Activated CD8-positive, alpha-beta memory T cell treated with anti-CD3 and anti-CD28 coated beads, Interleukin-2, amount 50 U/mL, for 4 hours (primary cell): ENCODE results near the gene PI4KA.

Experiments
- DNase-seq: peaks from one replicate; pipeline ENCODE4 v3.0.0-alpha.2; 2020

Gene PI4KA

GRCh38 chr22:20792221-20792965 lies 66.2 kb downstream of the PI4KA start:
- no peak for DNase-seq

DNA sequence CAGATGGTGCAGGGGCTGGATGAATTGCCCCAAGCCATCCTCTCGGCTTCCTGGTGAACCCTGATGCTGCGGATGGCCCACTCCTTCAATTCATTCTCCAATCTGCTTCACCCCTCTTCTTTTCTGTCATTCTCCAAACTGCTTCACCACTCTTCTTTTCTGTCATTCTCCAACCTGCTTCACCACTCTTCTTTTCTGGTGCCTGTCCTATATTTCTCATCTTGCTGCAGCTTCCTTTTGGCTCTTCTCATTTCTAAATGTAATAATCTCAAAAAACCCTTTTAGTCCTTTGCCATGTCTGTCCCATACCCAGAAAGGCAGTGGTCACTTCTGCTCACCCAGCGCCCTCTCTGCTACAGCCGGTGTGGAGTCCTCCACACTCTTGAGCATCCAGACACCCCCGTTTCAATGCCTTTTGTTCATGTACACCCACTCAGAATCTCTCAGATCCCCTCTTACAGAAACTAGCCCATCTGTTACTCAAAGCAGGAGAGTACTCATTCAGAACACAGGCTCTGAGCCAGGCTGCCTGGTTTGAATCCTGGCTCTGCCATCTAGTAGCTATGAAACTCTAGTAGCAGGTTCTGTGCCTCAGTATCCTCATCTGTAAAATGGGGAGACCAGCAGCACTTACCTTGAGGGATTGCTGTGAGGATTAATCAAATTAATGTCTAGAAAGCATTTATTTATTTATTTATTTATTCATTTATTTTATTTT lies 69.8 kb downstream of the PI4KA start:
- DNase-seq, result no peak

DNA sequence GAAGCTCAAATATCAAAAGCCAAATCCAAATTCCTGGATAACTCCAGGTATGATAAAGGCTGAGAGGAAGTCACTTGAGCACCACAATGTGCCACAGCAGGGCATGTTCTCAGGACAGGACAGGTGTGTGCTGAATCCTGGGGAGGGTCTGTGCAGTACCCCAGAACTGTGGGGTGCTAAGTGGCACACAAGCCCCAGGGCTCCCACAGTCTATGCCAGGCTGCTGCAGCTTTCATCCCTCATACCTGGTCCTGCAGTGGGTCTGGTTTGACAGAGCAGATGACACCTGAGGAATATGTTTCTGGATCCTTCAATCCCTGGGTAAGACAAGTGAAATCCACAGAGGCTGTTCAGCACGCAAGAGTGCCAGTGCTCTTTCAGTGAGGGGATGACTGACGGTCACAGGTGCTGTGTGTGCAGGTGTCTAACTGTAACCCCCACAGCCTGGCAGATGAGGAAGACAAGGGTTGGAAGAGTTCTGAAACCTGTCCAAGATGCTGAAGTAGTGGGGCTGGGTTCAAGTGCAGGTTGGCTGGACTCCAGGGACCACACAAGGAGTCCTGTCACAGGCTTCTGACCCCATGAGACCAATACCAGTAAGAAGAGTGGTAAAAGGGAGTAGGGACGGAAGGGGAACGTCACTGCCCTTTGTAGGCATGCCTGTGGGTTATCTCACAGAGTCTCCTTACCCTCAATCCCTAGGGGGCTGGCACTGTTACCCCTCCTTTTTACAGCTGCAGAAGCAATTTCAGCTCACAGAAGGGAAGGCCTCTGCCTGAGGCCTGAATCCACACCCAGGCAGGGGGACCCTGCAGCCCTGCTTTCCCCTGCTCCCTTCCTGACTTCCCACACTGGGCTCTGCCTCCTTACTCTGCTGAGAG lies 70.6 kb downstream of the PI4KA start:
- DNase-seq, result no peak

DNA sequence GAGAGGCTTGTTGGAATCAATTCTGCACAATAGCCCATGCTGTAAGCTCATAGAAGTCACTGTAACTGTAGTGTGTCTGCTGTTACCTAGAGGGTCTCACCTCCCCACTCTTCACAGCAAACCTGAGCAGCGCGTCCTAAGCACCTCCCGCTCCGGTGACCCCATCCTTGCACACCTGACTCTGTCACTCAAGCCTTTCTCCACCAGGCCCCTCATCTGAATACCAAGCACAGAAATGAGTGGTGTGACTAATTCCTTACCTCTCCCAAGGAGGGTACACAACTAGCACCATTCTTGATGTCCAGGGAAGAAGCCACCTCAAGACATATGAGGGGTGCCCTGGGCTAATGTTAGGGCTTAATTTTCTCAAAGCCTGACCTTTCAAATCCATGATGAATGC lies 71.4 kb downstream of the PI4KA start:
- DNase-seq, result no peak

- no peak for DNase-seq
These were observed 72.1 kb downstream of the PI4KA start for GRCh38 chr22:20786536-20786979.

DNA sequence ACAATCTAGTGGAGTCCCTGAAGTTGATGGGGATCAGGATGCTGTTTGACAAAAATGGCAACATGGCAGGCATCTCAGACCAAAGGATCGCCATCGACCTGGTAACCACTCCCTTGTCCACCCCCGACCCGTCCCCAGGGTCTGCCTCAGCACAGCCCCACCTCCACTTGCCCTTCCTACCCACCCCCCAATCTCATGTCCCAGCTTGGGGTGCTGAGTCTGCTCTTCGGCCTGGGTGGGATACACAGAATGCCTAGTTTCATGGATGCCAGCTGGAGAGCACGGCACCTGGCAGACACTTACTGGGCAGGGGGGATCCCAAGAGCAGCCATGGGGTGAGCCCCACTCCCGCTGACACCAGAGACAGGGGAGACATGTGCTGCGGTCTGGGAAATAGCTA lies 72.6 kb downstream of the PI4KA start:
- no peak for DNase-seq

DNA sequence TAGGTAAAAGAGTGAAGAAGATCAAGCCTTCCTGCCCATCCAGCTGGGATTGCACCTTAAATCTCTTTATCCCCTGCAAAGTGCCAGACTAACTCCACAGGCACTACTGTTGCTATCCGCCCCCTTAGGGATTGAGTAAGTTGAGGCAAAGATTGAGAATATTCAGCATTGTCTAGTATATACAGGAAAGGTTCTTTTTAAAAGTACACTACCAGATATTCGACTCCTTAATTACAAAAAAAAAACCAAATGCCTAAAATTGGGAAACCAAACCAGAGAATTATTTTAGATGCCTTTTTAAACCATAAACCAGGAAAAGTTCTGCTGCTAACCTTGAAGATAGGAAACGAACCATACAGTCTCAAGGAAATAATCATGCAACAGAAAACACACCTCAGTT lies 73.2 kb downstream of the PI4KA start:
- no peak for DNase-seq

GRCh38 chr22:20783844-20784723 lies 74.5 kb downstream of the PI4KA start:
- DNase-seq, result peak; percentile 37

DNA sequence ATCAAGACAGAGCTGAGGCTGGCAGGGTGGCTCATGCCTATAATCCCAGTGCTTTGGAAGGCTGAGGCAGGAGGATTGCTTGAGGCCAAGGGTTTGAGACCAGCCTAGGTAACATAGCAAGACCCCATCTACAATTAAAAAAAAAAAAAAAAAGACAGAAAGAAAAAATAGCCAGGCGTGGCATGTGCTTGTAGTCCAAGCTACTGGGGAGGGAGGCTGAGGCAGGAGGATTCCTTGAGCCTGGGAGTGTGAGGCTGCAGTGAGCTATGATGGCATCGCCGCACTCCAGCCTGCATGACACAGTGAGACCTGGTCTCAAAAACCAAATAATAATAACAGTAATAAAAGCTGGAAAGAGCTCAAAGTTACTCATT lies 75.3 kb downstream of the PI4KA start:
- no peak for DNase-seq

DNA sequence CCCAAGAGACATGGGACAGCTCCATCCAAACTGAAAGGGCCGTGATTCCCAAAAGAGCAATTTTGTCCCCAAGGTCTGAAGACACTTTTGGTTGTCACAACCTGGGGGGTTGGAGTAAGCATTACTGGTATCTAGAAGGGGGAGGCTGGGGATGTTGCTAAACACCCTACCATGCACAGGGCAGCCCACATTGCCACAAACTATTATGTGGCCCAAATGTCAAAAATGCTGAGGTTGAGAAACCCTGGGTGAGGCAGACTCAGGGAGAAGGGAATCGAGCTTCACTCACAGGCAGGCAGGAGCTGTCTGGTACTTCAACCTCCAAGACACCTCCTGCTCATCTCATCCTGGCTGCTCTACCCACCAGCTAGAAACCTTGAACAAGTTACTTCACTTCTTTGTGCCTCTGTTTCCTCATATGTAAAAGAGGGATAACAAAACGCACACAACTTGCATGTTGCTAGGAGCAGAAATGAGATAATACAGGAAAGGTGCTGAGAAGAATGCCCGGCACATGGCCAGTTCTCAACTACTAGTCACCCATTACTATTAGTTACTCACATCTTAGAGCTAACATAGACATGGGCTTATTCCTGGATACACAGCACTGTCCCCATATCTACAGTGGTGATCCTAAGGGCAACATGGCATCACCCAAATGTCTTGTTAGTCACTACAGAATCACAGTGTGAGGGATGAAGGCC lies 75.9 kb downstream of the PI4KA start:
- DNase-seq, result no peak

GRCh38 chr22:20782083-20782482 lies 76.5 kb downstream of the PI4KA start:
- no peak for DNase-seq

DNA sequence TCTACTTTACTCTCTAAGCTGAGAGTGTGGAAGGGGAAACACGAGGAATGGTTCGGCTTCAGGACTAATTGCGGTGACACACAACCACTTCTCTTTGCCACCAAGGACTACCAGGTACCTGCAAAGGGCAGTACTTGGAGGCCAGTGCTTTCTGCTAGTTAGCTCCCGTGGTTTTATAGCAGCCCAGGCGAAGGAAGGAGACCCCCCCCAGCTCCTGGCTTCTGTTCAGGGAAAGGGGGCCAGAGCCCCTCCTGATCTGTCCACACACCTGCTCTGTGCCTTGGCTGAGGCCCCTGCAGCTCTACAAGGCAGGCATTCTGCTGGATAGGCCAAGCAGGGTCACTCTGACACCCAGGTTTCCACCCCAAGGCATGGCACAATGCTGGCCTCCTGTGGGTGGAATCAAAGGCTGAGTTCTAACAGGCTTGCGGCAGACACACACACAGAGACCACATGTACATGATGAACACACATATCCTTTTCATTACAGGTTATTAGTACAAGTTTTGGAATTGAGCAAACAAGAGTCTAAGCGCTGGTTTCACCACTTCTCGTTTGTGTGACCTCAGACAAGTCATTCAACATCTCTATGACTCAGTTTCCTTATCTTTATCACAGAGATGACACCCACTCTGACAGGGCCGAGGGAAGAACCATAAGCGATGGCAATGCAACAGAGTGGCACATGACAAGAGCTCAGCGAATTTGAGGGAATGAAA lies 77.2 kb downstream of the PI4KA start:
- DNase-seq, result no peak

- DNase-seq, result no peak
These were observed 78.8 kb downstream of the PI4KA start for GRCh38 chr22:20779818-20780158.

DNA sequence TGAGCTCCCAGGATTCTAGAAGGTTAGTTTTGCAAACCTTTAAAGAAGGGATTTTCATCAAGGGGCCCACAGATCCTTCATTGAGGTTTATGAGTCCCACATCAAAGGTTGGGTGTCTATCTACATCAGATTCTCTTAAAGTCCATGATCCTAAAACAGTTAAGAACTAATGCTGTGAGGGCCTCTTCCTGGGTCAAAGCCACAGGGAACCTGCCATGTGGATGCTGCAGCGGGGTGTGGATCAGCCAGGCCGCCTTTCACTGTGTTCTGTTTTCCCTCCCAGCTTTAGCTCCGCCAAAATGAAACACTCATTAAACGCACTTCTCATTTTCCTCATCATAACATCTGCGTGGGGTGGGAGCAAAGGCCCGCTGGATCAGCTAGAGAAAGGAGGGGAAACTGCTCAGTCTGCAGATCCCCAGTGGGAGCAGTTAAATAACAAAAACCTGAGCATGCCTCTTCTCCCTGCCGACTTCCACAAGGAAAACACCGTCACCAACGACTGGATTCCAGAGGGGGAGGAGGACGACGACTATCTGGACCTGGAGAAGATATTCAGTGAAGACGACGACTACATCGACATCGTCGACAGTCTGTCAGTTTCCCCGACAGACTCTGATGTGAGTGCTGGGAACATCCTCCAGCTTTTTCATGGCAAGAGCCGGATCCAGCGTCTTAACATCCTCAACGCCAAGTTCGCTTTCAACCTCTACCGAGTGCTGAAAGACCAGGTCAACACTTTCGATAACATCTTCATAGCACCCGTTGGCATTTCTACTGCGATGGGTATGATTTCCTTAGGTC lies 79.4 kb downstream of the PI4KA start:
- no peak for DNase-seq

DNA sequence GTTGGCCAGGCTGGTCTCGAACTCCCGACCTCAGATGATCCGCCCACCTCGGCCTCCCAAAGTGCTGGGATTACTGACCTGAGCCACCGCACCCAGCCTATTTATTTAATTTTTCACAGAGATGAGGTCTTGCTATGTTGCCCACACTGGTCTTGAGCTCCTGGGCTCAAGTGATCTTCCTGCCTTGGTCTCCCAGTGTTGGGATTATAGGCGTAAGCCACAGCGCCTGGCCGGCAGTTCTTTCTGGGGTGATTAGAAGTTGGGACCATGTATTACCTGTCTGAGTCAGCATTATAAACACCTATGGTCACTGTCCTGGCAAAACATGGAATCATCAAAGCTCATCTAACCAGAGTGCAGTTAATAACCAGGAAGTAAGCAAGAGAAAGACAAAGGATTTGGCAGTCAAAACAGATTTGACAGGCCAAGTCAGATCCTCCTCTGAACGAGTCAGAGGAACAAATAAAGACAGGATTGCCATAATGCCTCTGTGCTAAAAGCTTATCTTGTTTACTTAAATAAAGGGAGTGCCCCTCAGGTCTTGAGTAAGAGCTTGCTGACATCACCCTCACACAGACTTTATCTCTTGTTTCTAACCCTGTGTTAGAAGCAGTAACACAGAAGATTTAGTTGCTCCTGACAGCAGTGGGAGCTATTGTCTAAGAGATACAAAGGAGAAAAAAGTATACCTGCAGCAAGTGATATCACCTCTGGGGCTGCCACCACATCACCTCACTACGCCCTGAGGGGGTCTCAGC lies 81.0 kb downstream of the PI4KA start:
- no peak for DNase-seq

DNA sequence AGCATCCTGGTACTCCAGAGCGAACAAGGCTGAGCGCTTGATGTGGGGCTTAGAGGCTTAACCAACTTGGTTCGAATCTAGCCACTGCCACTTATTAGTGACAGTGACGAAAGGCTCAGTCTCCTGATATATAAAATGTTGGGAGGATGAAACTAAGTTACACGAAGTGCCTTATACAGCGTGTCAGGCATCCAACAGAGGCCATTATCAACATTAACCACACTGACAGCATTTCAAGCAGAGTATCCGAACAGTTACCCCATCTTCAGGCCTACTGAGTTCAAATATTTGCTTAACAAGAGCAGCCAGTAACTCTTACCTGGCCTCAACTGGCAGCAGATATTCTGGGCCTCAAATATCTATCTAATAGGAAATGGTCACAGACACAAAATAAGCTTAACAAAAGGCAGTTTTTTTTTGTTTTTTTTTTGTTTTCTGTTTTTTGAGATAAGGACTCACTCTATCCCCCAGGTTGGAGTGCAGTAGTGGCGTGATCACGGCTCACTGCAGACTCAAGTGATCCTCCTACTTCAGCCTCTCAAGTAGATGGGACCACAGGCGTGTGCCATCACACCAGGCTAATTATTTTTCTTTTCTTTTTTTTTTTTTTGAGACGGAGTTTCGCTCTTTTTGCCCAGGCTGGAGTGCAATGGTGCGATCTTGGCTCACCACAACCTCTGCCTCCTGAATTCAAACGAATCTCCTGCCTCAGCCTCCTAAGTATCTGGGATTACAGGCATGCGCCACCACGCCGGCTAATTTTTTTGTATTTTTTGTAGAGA lies 81.8 kb downstream of the PI4KA start:
- no peak for DNase-seq

GRCh38 chr22:20775342-20775895 lies 83.2 kb downstream of the PI4KA start:
- no peak for DNase-seq

DNA sequence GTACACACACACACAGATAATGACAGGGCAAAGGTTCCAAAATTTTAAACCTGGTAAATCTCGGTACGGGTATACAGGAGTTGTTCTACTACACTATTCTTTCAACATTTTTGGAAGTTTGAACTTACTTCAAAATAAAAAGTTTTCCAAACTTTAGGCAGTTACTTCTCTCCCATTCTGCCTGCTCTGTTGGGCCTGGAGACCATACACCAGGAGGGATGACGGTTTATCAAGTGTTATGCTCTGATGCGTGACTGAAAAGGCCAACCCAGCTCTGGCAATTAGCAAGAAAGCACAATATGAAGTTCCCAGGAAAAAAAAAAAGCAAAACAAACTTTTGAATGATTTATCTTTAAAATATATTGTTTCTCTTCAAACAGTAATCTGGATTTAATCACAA lies 83.7 kb downstream of the PI4KA start:
- DNase-seq, result no peak
